ENCODE data around the gene ARHGEF17.
"Not testable (repeated sequence)": the region's sequence is repeated elsewhere in the genome, so short reads cannot be mapped to it uniquely, and the experiment has no call there.

The ARHGEF17 gene, protein sequence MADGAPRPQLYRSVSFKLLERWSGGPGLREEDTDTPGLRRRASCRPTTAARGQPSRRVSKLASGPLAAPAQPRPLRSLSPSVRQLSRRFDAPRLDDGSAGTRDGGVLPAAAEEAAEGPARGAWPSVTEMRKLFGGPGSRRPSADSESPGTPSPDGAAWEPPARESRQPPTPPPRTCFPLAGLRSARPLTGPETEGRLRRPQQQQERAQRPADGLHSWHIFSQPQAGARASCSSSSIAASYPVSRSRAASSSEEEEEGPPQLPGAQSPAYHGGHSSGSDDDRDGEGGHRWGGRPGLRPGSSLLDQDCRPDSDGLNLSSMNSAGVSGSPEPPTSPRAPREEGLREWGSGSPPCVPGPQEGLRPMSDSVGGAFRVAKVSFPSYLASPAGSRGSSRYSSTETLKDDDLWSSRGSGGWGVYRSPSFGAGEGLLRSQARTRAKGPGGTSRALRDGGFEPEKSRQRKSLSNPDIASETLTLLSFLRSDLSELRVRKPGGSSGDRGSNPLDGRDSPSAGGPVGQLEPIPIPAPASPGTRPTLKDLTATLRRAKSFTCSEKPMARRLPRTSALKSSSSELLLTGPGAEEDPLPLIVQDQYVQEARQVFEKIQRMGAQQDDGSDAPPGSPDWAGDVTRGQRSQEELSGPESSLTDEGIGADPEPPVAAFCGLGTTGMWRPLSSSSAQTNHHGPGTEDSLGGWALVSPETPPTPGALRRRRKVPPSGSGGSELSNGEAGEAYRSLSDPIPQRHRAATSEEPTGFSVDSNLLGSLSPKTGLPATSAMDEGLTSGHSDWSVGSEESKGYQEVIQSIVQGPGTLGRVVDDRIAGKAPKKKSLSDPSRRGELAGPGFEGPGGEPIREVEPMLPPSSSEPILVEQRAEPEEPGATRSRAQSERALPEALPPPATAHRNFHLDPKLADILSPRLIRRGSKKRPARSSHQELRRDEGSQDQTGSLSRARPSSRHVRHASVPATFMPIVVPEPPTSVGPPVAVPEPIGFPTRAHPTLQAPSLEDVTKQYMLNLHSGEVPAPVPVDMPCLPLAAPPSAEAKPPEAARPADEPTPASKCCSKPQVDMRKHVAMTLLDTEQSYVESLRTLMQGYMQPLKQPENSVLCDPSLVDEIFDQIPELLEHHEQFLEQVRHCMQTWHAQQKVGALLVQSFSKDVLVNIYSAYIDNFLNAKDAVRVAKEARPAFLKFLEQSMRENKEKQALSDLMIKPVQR (N-terminal part only)

DNA sequence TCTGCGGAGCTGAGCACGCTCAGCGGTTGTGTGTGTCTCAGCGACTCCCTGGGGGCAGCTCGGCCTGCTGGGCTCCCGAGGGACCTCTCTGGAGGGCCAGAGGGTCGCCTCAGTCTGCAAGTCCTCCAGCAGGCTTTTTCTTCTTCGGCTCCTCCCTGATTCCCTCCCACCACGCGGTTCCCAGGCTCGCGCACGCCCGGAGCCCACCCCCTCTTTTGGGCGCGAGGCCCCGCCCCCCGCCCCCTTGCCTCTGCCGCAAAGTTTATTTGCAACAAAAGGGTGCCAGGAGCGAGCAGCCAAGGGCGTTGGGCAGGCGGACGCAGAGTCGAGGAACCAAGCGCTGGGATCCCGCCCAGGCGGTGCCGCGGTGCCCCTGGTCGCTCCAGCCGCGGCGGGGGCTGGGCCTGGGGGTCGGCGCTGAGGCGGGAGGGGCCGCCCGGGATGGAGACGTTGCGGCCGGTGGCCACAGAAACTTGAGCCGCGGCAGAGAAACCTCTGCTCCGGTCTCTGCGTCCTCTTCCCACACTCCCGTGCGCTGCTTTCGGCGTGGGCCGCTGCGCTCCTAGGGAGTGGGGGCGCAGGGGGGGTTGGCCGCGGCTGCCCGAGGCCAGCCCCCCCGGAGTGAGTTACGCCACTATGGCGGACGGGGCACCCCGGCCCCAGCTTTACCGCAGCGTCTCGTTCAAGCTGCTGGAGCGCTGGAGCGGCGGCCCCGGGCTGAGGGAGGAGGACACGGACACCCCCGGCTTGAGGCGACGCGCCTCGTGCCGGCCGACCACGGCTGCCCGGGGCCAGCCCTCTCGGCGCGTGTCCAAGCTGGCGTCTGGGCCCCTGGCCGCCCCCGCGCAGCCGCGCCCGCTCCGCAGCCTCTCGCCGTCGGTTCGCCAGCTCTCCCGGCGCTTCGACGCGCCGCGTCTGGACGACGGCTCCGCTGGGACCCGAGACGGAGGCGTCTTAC, at the start of gene ARHGEF17:
Gene ARHGEF17 (plus strand): TSS at position 274 of the 958 bp plus-strand sequence. CDS start 363 bp downstream, at position 637.
- FAIRE-seq = no peak

DNA sequence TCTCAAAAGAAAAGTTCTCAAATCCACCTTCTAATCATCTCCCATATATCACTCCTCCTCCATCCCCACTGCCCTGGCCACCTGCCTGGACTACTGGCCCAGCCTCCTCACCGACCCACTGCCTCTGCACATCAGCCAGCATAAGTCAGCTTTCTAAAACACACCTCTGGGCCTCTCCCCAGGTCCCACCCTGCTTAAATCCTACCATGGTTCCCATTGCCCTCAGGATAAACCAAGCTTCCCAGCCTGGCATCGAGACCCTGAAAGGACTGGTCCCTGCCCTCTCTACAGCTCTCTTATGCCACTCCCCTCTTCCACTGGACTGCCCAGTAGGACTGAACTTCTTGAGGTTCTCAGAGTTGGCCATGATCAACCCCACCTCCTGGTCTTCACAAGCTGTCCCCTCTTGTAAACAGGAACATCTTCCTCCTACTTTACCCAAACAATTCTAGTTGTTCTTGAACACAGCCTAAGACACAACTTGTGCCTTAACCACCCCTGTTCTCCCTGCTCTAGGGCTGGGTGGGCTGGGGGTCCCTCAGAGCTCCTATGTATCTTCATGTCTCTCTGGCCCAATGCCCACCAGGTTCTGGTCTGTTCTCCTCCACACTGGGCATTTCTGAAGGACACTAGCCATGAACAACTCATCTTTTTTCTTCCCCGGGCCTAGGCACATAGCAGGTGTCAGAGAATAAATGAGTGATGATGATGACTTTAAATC, 48.5 kb upstream of the ARHGEF17 start:
- no peak for FAIRE-seq

DNA sequence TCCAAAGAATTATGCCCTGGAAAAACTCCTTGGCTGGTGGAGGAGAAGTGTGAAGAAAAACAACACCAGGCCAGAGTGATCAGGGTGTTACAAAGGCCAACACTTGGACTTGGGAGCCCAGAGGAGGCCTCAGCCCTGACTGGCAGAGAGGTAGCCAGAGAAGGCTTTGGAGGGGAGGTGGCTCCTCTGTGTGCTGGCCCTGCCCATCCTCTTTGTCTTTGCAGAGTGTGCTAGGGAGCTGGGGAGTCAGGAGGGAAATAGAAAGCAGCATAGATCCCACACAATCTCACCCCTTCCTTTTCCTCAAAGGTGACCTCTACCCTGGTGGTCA, 48.0 kb upstream of the ARHGEF17 start:
- no peak for FAIRE-seq

DNA sequence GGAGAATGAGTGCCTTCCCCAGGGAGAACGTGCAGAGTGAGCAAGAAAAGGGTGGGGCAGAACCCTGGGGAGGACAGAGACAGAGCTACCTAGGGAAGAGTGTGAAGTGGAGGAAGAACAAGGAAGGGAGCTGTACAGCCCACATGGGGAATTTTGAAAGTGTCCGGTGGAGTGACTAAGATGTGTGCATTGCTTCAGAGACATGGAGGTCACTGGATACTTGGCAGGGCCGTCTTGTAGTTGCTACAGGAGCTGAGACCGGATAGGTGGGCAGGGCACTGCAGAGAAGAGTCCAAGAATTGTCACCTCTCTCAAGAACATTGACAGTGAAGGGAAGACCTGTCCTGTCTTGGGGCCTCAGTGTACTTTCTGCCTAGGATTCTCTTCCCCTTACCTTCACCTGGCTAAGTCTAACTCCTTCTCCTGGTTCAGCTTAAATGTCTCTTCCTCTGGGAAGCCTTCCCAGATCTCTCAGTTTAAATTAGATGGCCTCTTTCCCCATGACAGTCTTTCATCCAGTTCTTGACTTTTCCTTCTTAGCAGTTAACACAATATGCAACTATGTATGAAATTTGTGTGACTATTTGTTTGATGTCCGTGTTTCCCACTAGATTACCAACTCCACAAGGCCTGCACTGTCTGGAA, 45.1 kb upstream of the ARHGEF17 start:
- FAIRE-seq = no peak

DNA sequence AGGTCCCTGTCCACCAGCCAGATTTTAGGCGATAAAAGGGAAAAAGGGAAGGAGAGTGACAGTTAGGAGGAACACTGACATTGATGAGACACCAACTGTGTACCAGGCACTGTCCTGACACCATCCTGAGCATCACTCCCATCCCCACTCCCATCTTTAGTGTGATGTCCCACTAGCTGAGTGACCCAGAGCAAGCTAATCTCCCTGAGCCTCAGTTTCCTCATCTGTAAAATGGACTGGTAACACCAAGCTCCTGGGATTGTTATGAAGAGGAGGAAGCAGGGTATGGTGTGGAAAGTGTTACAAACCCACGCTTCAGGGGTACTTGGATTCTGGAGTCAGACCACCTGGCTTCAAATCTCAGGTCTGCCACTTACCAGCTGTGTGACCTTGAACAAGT, 44.4 kb upstream of the ARHGEF17 start:
- no peak for FAIRE-seq

DNA sequence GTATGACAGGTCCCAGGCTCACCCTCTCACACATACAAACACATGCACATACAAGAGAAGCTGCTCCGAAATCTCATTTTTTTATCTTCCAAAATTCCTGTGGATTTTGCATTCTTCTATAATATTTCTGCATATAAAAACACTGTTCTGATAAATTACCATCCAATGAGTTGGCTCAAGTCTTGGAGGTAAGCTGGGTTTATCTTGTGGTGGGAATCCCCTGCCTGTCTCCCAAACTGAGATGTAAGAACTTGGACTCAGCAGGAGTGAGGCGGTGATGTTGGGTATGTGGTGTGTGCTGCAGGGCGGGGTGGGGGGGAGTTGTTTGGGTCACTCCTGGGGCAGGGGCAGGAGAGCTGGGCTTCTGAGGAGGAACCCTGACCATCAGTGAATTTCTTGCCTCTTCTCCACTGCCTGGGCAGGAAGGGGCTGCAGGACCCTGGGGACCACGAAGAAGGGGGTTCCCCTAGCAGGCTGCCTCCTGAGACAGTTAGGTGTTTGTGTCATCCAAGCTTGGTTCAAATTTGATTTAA, 42.7 kb upstream of the ARHGEF17 start:
- FAIRE-seq = no peak

DNA sequence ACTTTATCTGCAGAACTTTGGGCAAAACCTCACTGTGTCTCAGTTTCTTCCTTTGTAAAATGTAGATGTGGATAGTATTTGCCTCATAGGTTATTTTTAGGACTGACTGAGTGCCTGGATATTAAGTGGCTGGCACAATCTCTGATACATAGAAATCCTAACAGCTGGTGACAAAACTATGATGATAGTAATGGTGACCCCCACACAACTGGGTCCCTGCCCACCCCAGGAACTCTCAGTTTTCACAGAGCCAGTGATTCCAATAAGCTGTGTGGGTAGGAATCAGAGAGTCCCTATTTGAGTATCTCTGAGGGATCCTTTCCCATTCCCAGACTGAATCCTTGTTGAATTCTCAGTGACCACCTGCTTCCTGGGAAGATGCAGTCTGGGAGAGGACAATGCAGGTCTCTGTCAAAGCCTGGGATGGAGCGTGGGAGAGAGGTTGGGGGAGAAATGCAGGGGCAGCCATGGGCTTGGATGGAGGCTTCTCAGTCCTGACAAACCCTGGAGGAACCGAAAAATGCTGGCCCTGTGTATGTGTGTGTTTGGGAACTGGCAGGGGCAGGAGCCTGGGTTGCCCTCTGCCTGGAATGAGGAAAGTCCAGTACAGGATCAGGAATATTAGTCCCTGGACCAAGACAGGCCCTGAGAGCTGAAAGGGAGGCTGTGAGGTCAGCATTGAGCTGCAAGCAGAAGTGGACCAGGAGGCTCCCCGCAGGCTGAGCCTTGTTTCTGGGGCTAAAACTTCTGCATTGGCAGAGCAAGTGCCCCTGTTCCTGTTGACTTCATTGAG, 42.0 kb upstream of the ARHGEF17 start:
- no peak for FAIRE-seq

DNA sequence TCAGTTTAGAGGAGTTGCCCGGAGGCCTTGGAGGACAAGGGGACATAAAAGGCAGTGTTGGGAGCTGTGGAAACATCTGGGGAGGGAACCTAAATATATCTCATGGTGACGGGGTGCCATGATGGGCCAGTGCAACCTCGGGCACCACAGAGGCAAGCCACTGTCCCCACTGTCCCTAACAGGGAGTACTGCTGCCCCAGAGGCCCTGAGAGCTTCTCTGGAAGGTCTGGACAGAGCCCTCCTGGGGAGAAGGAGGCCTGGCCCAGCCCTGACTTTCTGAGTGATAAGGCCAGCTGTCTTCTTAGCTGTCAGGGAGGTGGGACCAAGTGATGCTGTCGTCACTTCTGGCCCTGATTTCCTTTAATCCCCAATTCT, 41.4 kb upstream of the ARHGEF17 start:
- no peak for FAIRE-seq

DNA sequence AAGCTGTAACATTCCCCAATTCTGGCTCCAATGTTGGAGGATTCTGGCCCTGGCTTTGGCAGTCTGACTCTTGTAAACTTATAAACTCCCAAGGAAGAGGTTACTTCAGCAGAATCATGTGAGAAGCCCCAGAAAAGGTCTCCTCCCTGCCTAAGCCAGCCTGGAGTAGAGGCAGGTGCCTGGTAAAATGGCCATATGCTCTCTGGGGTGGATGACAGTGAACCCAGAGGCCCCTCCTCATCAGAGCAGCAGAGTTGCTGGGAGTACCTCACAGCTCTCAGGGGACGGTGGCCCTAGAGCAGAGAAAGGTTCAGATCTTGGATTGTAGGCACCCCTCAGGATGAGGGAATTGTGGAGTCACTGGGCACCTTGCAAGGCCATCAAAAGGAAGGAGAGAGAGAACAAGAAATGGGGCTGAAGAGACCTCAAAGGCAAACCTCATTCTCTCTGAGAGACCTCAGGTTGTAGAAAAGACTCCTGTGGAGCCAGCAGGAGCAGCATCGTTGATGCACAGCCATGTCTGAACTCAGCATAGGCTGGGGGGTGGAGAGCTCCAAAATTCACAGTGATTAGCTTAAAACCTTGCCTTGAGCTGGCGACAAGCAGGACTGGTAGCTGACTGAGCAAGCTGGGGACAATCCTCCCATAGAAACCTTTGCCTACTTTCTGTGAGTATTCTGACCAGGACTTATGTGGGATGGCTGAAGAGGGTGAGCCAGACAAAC, 40.8 kb upstream of the ARHGEF17 start:
- no peak for FAIRE-seq

DNA sequence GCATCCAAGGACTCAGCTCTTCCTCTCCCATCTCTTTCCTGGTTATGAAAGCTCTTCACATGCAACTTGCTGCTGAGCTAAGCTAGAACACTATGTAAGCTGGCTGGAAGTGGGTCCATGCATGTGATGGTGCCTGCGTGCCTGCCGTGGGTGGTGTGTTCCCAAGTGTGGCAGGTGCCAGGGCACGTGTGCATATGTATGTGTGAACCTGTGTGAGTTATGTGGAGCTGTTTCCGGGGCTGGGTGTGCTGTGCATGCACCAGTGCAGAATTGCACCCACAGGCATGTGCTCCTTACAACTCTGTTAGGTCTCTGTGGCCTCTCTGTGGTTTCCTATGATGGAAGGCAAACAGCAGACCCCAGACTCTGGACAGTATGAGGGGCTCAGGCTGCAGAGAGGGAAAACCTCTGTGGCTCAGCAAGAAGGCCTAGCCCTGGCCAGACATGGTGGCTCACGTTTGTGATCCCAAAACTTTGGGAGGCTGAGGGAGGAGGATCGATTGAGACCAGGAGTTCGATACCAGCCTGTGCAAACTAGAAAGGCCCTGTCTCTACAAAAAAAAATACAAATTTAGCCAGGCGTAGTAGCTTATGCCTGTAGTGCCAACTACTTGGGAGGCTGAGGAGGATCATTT, 40.1 kb upstream of the ARHGEF17 start:
- no peak for FAIRE-seq

DNA sequence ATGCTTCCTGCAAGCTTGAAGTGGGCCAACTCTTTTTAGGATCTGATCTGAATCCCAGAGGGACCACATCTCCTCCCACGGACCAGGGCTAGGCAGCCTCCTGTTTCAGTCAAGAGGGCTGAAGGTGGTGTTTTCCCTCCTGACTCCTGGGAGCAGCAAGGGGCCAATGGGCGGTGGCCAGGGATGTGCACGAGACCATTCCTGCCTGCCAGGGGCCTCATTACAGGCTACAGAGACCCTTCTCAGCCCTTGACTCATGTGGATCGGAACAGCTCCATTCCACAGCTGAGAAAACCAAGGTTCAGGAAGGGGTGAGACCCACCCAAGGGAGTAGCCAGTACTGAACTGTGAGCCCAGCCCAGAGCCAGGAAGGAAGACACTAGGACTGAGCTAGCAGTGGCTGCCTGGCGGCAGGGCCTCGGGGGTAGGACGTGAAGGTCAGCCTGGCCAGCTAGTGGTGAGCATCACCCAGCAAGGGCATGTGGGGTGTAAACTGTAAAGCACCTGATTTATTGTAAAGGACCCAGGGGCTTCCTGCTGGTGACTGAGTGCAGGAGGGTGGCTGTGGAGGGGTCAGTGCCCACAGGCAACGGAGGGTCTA, 39.3 kb upstream of the ARHGEF17 start:
- no peak for FAIRE-seq

DNA sequence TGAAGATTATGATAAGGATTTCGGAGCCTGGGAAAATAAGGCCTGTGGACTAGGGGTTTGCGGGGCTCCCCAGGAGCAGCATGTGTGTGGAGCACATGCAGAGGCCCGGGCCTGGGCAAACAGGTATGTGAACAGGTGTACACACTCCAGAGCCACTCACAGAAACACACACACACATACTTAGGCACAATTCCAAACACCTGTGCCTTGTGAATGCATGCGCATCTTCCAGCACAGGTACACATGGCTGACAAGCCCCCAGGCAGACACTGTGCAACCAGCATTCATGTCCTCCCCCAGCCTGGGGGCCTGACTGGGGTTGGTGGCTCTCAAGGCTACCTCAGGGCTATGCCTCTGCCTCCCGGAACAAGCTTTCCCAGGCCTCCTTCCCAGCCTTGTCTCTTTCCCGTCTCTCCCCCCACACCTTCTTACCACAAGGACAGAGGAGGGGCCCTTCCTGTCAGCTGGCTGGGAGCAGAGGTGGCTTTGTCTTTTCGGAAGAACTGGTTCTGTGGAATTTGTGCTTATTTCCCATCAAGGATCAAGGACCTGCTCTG, 38.5 kb upstream of the ARHGEF17 start:
- no peak for FAIRE-seq

DNA sequence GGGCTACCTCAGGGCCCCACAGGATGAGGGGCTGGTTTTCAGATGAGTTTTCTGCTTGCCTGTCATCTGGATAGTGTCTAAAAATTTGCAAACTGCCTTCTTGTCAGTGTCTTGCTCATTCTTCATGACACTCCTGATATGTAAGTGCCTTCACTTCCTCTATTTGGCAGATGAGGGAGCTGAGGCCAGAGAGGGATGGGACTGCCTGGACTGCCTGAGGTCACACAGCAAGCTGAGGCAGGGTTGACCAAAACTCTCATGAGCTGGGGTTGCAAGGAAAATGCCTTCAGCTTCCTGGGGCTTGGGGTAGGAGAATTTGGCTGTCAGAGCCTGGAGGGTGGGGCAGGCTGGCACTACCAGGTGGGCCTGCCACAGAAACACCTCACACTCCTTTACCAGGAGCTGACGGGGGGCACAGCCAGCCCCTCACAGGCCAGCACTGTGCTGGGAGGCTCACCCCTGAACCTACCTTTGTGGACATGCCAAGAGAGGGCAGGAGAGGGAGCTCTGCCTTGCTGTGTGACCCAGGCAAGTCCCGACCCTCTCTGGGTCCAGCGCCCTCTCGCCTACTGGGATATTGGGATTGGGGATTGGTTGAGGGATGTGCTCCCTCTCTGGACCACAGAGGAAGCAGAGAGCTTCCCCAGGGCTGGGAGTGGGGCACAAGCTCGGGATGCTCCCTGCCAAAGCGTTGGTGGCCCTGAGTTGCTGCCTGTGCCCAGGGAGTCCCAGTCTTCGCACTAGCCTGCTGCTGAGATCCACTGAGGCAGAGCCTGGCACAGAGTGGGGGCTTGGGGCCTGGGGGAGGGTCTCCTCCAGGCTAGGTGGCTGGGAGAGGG, 37.8 kb upstream of the ARHGEF17 start:
- FAIRE-seq = no peak

DNA sequence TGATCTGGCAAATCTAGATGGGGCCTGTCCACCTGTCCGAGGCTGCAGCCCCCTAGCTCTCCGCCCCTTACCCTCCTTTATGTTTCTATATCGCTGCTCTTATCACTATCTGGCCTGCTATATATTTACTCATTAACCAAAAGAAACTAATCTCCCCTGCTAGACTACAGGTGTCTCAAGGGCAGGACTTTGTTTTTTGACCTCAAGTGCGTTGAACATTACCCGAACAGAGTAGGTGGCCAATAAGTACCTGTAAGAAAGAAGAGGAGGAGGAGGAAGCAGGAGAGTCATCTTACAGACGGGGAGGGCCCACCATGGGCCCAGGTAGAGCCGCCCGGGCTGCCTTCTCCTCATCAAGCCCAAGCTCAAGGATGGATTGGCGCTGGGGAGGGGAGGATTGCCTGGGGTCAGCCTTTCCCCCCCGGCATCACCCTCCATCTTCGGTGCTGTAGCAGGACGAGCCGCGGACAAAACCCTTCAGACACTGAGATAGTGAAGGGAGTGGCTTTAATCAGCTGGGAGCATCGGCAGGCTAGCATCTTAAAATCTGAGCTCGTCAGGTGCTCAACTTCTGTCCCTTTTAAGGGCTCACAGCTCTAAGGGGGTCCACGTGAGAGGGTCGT, 37.1 kb upstream of the ARHGEF17 start:
- FAIRE-seq = no peak

DNA sequence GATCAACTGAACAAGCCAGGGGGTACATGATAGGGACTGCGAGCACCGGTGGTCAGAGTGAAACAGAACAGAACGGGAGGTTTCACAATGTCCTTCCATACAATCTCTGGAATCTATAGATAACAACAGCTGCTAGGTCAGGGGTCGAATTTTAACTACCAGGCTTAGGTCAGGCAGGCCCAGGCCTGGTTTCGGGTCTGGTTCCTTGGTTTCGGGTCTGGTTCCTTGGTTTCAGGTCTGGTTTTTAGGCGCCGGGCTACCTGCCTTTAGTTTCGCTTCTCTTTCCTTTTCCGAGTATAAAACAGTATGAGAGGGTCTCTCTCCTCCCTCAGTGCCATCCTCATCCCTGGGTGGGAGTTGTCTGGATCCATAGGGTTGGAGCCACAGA, 36.6 kb upstream of the ARHGEF17 start:
- FAIRE-seq = not testable (repeated sequence)

DNA sequence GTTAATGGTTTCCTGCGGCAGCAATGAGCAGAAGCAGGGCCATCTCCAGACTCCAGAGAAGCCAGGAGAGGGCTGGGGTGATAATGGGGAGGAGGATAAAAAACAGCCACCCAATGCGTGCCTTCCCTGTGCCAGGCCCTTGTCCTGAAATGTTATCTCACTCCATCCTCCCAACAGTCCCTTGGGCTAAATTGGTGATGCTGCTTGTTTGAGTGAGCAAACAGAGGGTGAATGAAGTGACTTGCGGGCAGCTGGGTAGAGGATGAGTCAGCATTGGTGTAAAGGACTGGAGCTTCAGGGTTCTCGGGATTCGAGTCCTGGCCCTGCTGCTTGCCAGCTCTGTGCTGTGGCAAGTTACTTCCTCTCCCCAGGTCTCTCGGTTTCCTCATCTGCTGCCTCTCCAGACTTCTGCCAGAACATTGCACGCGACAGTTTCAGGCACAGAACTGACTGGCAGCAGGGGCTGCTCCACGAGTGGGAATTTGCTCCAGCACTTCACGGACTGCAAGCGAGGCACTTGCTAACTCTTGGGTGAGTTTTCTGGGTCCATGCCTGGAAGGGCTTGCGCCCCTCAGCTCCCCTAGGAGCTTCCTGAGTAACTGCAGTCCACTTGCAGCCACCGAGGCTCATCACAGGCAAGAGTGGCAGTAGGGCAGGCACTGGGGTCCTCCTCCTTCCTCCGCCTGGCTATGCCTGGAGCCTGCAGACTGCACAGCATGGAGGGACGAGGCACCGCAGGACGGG, 36.0 kb upstream of the ARHGEF17 start, which contains the start of gene P2RY6:
Gene P2RY6 (plus strand): TSS at position 403 of the 744 bp plus-strand sequence. CDS start 24,181 bp downstream, outside the sequence.
- FAIRE-seq = no peak
